ENCODE results near the gene ADORA2B.
A peak's percentile ranks its signal among the peaks of the same experiment; 100 is the strongest.
"Not testable (repeated sequence)": the region's sequence is repeated elsewhere in the genome, so short reads cannot be mapped to it uniquely, and the experiment has no call there.

The ADORA2B gene

DNA sequence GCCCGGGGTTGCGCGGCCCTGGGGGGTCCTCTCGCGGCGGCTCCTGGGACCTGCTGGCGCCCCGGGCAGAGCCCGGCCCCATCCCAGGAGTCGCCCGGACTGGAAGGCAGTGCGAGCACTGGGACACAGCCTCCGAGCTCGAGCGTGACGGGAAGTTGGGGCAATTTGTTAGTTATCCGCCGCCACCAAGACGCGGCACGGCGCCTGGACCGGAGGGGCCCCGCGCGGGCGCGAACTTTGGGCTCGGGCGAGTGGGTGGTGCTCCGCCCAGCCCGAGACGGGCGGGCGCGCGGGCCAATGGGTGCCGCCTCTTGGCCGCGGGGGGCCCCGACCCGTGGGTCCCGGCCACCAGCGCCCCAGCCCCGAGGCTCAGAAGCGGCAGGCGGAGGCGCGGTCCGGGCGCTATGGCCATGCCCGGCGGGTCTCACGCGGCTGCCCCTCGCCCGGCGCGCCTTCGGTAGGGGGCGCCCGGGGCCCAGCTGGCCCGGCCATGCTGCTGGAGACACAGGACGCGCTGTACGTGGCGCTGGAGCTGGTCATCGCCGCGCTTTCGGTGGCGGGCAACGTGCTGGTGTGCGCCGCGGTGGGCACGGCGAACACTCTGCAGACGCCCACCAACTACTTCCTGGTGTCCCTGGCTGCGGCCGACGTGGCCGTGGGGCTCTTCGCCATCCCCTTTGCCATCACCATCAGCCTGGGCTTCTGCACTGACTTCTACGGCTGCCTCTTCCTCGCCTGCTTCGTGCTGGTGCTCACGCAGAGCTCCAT lies at the start of gene ADORA2B:
Gene ADORA2B (plus strand): TSS at position 372 of the 768 bp plus-strand sequence. CDS start 119 bp downstream, at position 491.
- H3F3A ChIP-seq (ENCODE audit: insufficient read depth) = no peaks in the 10 kb centered on the region
- no peaks in the 10 kb centered on the region for H4K20me1 ChIP-seq (ENCODE audit: low read depth, low read length)
- H3K36me3 ChIP-seq (ENCODE audit: low read length) = no peaks in the 10 kb centered on the region
- H3K4me3 ChIP-seq (ENCODE audit: insufficient read depth, low read length, poor library complexity, severe bottlenecking) = peak within 1 kb of the TSS; percentile 54
- no peaks in the 10 kb centered on the region for H3K9me2 ChIP-seq (replicated peaks; ENCODE audit: insufficient read depth, low read length)
- H2AFZ ChIP-seq (ENCODE audit: low read depth, low read length, severe bottlenecking) = peak within 1 kb of the TSS; percentile 96
- no peaks in the 10 kb centered on the region for H3K27me3 ChIP-seq (ENCODE audit: low read length)
- no peaks in the 10 kb centered on the region for H3K9me3 ChIP-seq (ENCODE audit: insufficient read depth, low read length)
- H3K4me2 ChIP-seq (ENCODE audit: low read depth, low read length, poor library complexity, severe bottlenecking) = peak within 1 kb of the TSS; percentile 68
- no peak within 1 kb of the TSS for H3K27ac ChIP-seq (ENCODE audit: low read depth, low read length)
- no peak for TF ChIP-seq EZH2phosphoT487 (conservative IDR thresholded peaks at IDR 0.05; ENCODE audit: low read length)
- TF ChIP-seq, protein P1, sequence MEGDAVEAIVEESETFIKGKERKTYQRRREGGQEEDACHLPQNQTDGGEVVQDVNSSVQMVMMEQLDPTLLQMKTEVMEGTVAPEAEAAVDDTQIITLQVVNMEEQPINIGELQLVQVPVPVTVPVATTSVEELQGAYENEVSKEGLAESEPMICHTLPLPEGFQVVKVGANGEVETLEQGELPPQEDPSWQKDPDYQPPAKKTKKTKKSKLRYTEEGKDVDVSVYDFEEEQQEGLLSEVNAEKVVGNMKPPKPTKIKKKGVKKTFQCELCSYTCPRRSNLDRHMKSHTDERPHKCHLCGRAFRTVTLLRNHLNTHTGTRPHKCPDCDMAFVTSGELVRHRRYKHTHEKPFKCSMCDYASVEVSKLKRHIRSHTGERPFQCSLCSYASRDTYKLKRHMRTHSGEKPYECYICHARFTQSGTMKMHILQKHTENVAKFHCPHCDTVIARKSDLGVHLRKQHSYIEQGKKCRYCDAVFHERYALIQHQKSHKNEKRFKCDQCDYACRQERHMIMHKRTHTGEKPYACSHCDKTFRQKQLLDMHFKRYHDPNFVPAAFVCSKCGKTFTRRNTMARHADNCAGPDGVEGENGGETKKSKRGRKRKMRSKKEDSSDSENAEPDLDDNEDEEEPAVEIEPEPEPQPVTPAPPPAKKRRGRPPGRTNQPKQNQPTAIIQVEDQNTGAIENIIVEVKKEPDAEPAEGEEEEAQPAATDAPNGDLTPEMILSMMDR (IDR thresholded peaks at IDR 0.05; ENCODE audit: insufficient read depth, low read length, poor library complexity, severe bottlenecking) = peak; percentile 24
- H3K9ac ChIP-seq (ENCODE audit: low read length) = peak within 1 kb of the TSS; percentile 54
- no peaks in the 10 kb centered on the region for H3K79me2 ChIP-seq (ENCODE audit: insufficient read depth, low read length)

DNA sequence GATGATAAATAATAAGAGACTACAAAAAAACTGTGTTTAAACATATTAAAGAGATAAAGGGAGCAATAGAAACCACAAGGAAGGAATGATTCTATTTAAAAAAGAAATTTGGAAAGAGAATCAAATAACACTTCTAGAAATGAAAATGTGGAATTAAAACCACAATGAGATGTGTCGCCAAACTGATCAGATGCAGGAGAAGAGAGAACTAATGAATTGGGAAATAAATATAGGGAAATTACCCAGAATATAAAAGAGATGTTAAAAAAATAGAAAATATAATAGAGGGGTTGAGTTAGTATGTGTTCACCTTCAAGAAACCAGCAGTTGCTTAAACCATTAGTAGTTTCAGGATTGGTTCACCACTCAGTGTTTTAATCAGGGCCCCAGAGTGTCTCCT lies 48.7 kb upstream of the ADORA2B start:
- Histone ChIP-seq H2AFZ (ENCODE audit: low read depth, low read length, severe bottlenecking) (no peak overlapping the region), H3F3A (ENCODE audit: insufficient read depth) (no peaks in the 10 kb centered on the region), H3K36me3 (ENCODE audit: low read length) (no peaks in the 10 kb centered on the region), H3K9me2 (replicated peaks; ENCODE audit: insufficient read depth, low read length) (no peaks in the 10 kb centered on the region), H3K9ac (ENCODE audit: low read length) (no peak overlapping the region), H3K4me2 (ENCODE audit: low read depth, low read length, poor library complexity, severe bottlenecking) (no peak overlapping the region), H3K9me3 (ENCODE audit: insufficient read depth, low read length) (no peaks in the 10 kb centered on the region), H3K27me3 (ENCODE audit: low read length) (no peaks in the 10 kb centered on the region), H4K20me1 (ENCODE audit: low read depth, low read length) (no peaks in the 10 kb centered on the region), H3K79me2 (ENCODE audit: insufficient read depth, low read length) (no peaks in the 10 kb centered on the region), H3K4me3 (ENCODE audit: insufficient read depth, low read length, poor library complexity, severe bottlenecking) (no peak overlapping the region), H3K27ac (ENCODE audit: low read depth, low read length) (no peak overlapping the region)
- no peak for TF ChIP-seq EZH2phosphoT487 (conservative IDR thresholded peaks at IDR 0.05; ENCODE audit: low read length)
- TF ChIP-seq, protein P1 (IDR thresholded peaks at IDR 0.05; ENCODE audit: insufficient read depth, low read length, poor library complexity, severe bottlenecking) = no peak

DNA sequence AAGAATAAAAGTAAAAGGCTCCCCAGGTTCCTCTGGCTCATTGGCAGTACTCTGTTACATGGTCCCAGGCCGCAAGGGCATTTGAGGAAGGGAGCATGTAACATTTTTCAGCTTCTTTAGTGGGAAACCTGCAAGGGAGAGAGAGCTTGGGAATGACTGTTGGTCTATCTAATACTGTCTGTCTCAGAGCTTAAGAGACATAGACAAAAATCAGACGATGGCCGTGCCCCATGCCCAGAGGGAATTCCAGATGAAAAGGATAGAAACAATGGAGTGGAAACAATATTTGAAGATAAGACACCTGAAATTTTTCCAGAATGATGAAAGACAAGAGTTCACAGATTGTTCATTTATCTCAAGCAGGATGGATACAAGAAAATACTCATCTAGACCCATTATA lies 48.1 kb upstream of the ADORA2B start:
- TF ChIP-seq, protein P1 (IDR thresholded peaks at IDR 0.05; ENCODE audit: insufficient read depth, low read length, poor library complexity, severe bottlenecking) = no peak
- TF ChIP-seq EZH2phosphoT487 (conservative IDR thresholded peaks at IDR 0.05; ENCODE audit: low read length) = no peak
- Histone ChIP-seq H4K20me1 (ENCODE audit: low read depth, low read length) (no peaks in the 10 kb centered on the region), H3K79me2 (ENCODE audit: insufficient read depth, low read length) (no peaks in the 10 kb centered on the region), H3K9me2 (replicated peaks; ENCODE audit: insufficient read depth, low read length) (no peaks in the 10 kb centered on the region), H3F3A (ENCODE audit: insufficient read depth) (no peaks in the 10 kb centered on the region), H3K27me3 (ENCODE audit: low read length) (no peaks in the 10 kb centered on the region), H3K36me3 (ENCODE audit: low read length) (no peaks in the 10 kb centered on the region), H3K4me3 (ENCODE audit: insufficient read depth, low read length, poor library complexity, severe bottlenecking) (no peak overlapping the region), H2AFZ (ENCODE audit: low read depth, low read length, severe bottlenecking) (no peak overlapping the region), H3K27ac (ENCODE audit: low read depth, low read length) (no peak overlapping the region), H3K9me3 (ENCODE audit: insufficient read depth, low read length) (no peaks in the 10 kb centered on the region), H3K4me2 (ENCODE audit: low read depth, low read length, poor library complexity, severe bottlenecking) (no peak overlapping the region), H3K9ac (ENCODE audit: low read length) (no peak overlapping the region)

DNA sequence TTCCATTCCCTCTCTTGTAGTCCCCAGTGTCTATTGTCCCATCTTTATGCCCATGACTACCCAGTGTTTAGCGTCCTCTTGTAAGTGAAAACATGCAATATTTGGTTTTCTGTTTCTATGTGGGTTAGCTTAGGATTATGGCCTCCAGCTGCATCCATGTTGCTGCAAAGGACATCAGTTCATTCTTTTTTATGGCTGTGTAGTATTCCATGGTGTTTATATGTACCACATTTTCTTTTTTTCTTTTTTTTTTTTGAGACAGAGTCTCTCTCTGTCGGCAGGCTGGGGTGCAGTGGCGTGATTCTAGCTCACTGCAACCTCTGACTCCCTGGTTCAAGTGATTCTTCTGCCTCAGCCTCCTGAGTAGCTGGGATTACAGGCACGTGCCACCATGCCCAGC lies 45.3 kb upstream of the ADORA2B start:
- H4K20me1 ChIP-seq (ENCODE audit: low read depth, low read length); H2AFZ ChIP-seq (ENCODE audit: low read depth, low read length, severe bottlenecking); H3F3A ChIP-seq (ENCODE audit: insufficient read depth); H3K4me2 ChIP-seq (ENCODE audit: low read depth, low read length, poor library complexity, severe bottlenecking); H3K9me3 ChIP-seq (ENCODE audit: insufficient read depth, low read length); H3K79me2 ChIP-seq (ENCODE audit: insufficient read depth, low read length); H3K4me3 ChIP-seq (ENCODE audit: insufficient read depth, low read length, poor library complexity, severe bottlenecking); H3K27ac ChIP-seq (ENCODE audit: low read depth, low read length); H3K9ac ChIP-seq (ENCODE audit: low read length); H3K36me3 ChIP-seq (ENCODE audit: low read length); H3K9me2 ChIP-seq (replicated peaks; ENCODE audit: insufficient read depth, low read length); H3K27me3 ChIP-seq (ENCODE audit: low read length): not testable (repeated sequence)

Data from SU-DHL-6 (cell line).